SH-SY5Y (cell line): Measurements from ENCODE around the gene CHID1.

ENCODE experiments used
- GATA2 ChIP-seq: IDR thresholded peaks from 2 replicates; pipeline ENCODE4 v1.6.1; 2011; ENCODE audit warnings: mild to moderate bottlenecking, low read depth, low read length
- GATA3 ChIP-seq: IDR thresholded peaks from 2 replicates; pipeline ENCODE4 v1.6.1; 2011; ENCODE audit warnings: low read depth, mild to moderate bottlenecking, low read length, moderate library complexity

- TF ChIP-seq GATA2 = no peak
- no peak for TF ChIP-seq GATA3
These were observed 2.9 kb downstream of the CHID1 start for GRCh38 chr11:907668-908067.
